ENCODE measurements around the gene CACNB4.
"Not testable (repeated sequence)": the region's sequence is repeated elsewhere in the genome, so short reads cannot be mapped to it uniquely, and the experiment has no call there.

Gene CACNB4

DNA sequence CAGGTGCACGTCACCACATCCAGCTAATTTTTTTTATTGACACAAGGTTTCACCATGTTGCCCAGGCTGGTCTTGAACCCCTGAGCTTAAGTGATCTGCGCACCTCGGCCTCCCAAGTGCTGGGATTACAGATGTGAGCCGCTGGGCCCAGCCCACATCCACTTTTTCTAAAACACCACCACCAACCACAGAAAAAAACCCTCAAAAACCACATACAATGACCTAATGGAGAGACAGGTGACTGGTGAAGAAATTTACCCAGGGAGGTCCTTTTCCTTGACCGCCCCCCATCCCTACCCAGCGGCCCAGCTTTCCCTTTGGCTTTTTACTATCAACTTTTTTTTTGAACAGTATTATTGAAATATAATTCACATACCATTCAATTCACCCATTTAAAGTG is 47.9 kb downstream of the CACNB4 start:
- no peak for DNase-seq (ENCODE audit: low spot score)

- no peak for DNase-seq (ENCODE audit: low spot score)
Measured at GRCh38 chr2:152050341-152050740, 48.5 kb downstream of the CACNB4 start.

DNA sequence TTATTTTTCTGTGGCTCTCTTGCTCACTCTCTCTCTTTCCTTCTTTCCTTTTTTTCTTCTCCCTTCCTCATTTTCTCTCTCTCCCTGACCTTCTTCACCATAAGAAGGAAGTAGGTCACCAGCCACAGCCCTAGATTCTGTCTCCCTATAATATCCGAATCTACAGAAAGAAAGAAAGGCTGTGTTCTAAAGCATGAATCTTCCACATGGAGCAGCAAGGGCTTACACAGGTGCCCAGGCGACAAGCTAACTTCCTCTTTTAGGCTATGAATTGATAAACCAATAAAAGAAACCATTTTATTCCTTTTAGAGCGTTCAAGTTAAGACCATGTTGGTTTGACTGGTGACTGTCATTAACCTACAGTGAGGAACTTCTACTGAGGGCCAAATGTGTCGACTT is 49.3 kb downstream of the CACNB4 start:
- no peak for DNase-seq (ENCODE audit: low spot score)

GRCh38 chr2:152047824-152048471 is 50.9 kb downstream of the CACNB4 start:
- DNase-seq (ENCODE audit: low spot score), result no peak

- no peak for DNase-seq (ENCODE audit: low spot score)
Measured at GRCh38 chr2:152046940-152047339, 51.9 kb downstream of the CACNB4 start.

GRCh38 chr2:152042636-152043615 is 55.9 kb downstream of the CACNB4 start:
- DNase-seq (ENCODE audit: low spot score), result no peak

- no peak for DNase-seq (ENCODE audit: low spot score)
Measured at GRCh38 chr2:152038441-152038958, 60.3 kb downstream of the CACNB4 start.

DNA sequence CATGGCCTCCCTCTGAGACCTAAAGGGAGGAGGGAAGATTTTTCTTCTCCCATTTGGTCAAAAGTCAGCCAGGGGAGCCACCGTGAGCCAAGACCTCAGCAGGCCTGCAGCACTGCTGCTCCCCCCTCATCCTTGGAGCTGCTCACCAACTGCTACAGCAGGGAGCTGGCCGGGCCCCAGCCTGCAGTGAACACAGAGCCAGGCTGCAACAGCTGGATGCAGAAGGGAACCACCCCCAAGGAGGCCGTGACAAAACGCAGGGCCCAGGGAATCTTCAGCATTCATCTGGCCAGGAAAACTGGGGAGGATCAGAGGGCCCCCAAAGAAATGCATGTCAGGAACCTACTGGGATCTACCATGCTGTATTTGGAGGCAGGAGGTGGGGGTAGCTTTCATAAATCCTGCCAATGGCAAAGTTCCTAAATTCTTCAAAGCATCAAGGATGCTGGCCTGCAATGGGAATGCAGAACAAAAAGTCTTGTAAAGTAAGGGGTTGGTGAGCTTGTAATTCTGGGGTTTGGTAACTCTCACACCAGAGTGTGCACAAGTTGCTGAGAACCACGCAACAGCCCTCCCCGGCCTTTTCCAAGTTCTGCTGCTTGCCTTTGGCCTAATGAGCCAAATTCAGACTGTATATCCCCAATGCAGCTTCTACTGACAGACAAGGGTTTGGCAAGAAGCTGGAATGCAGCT is 61.0 kb downstream of the CACNB4 start:
- peak; percentile 16 for DNase-seq (ENCODE audit: low spot score)

DNA sequence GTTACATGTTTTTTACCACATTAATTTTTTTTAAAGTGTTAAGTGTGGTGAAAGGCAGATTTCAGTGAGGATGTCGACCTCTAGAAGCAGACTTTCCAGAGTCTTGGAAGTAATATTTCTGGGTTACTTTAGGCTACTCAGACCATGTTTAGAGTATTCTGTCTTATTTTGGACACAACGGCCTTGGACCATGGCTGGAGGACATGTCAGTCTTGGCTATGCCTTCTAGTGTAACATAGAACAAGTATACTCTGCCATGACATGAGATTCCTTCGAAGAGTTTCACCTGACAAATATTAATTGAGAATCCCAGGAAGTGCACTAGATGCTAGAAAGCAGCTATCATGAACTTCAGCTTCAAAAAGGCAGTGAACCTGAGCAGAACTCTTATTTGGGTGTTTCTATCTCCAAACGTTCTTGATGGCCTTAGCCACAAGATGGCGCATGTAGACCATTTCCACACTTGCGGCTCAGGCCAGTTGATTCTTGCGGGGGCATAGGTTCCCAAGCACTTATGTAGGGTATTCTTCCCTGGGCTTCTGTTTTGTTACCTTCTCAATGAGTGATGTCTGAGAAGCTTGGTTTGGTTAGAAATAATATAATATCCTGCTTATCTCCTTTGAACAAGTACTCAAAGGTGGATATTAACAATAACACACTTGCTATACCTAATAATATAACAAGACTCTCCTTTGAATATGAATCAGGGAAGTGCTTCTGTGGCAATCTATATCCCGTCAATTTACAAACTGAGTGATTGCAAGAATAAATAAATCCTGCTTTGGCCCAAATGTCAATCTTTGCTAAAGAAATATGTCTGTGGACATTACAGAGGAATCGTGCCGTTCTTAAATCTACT is 62.0 kb downstream of the CACNB4 start:
- DNase-seq (ENCODE audit: low spot score), result peak; percentile 66

- no peak for DNase-seq (ENCODE audit: low spot score)
Measured at GRCh38 chr2:152034257-152034801, 64.5 kb downstream of the CACNB4 start.

GRCh38 chr2:152033011-152033925 is 65.6 kb downstream of the CACNB4 start:
- DNase-seq (ENCODE audit: low spot score), result no peak

GRCh38 chr2:152031747-152032306 is 67.0 kb downstream of the CACNB4 start:
- DNase-seq (ENCODE audit: low spot score), result no peak

DNA sequence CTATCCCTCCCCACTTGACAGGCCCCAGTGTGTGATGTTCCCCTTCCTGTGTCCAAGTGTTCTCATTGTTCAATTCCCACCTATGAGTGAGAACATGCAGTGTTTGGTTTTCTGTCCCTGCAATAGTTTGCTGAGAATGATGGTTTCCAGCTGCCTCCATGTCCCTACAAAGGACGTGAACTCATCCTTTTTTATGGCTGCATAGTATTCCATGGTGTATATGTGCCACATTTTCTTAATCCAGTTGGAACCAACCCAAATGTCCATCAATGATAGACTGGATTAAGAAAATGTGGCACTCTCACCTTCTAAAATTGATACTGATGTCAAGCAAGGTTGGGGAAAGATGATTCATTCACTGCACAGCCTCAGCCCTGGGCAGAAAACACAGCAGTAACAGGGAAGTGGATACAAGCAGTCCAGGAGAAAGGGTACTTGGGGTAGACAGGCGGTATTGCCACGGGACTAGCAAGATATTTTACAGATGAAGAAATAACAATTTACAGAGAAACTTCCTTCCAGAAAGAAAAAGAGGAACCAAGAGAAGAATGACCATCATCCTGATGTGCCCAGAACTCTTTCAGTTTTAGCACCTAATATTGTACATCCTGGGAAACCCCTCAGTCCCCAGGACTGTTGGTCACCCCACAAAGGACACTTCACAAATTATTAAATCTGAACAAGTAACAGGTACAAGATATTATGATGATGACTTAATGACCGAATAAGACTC is 68.1 kb downstream of the CACNB4 start:
- not testable (repeated sequence) for DNase-seq (ENCODE audit: low spot score)

GRCh38 chr2:152028182-152028862 is 70.5 kb downstream of the CACNB4 start:
- no peak for DNase-seq (ENCODE audit: low spot score)

- peak; percentile 71 for DNase-seq (ENCODE audit: low spot score)
Measured at GRCh38 chr2:152025678-152026287, 73.1 kb downstream of the CACNB4 start.

GRCh38 chr2:152024477-152024876 is 74.4 kb downstream of the CACNB4 start:
- DNase-seq (ENCODE audit: low spot score), result no peak

DNA sequence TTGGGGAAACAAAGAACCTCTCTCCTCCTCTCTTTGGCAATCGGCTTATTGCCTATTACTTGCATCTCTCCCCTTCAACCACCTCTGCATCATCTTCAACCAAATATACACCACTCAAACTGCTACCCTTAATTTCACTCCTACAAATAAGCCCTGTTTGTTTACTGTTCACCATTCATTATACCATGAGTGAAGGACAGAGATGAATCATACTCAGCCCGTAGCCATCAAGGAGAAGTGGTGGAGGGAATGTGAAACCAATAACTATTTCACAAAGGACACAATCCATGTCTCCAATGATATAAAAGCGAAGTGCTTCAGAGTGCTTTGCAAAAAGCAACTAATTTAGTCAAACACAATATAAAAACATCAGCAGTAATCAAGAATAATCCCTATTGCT is 76.8 kb downstream of the CACNB4 start:
- DNase-seq (ENCODE audit: low spot score), result no peak

DNA sequence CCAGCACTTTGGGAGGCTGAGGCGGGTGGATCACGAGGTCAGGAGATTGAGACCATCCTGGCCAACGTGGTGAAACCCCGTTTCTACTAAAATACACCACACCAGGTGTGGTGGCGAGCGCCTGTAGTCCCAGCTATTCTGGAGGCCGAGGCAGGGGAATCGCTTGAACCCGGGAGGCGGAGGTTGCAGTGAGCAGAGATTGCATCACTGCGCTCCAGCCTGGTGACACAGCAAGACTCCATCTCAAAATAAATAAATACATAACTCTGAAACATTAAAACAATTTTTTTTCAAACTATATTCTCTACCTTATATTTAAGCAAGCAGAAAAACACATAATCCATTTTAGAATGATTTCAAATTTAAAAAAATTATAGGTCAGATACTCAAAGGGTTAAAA is 77.8 kb downstream of the CACNB4 start:
- DNase-seq (ENCODE audit: low spot score), result not testable (repeated sequence)

Data from AG08396 (cell line).